Heart right ventricle (tissue), 16 donors: Measurements from ENCODE around the gene MTMR3. TPM values are rescaled to one million over a fixed set of nuclear protein-coding genes. Genes with fewer than 3 reads are reported as not detected.

Source experiments
- ATAC-seq, 8 donors: fragments of 200-7000 bp; cut with Tn5 transposase; one replicate each; pipeline ENCODE4 v1.9.1; 2020; ENCODE audit warnings: mild to moderate bottlenecking in 8 of 8, moderate library complexity in 8 of 8, moderate number of reproducible peaks in 1 of 8
- DNase-seq, 2 donors: peaks; one replicate each; pipeline ENCODE4 v3.0.0-alpha.2; 2020
- H3K27ac ChIP-seq, 10 donors: fragments of 200-600 bp; sonication (generic) in 2 of 10; one replicate each; pipeline versions ENCODE4 v1.5.0 to v1.8.0; 2020 to 2022; ENCODE audit warnings: mild to moderate bottlenecking in 3 of 10
- H3K27me3 ChIP-seq, 7 donors: fragments of 200-600 bp; one replicate each; pipeline ENCODE4 v1.8.0; 2021 to 2022; ENCODE audit warnings: mild to moderate bottlenecking in 2 of 7
- H3K36me3 ChIP-seq, 9 donors: fragments of 200-600 bp; sonication (generic) in 1 of 9; one replicate each; pipeline versions ENCODE4 v1.5.0 to v1.8.0; 2020 to 2022; ENCODE audit warnings: mild to moderate bottlenecking in 2 of 9
- H3K4me1 ChIP-seq, 9 donors: fragments of 200-600 bp; sonication (generic) in 1 of 9; one replicate each; pipeline versions ENCODE4 v1.5.0 to v1.8.0; 2020 to 2022; ENCODE audit warnings: mild to moderate bottlenecking in 4 of 9
- H3K4me3 ChIP-seq, 10 donors: fragments of 200-600 bp; sonication (generic) in 2 of 10; one replicate each; pipeline versions ENCODE4 v1.5.0 to v1.8.0; 2020 to 2022; ENCODE audit warnings: mild to moderate bottlenecking in 7 of 10, moderate library complexity in 2 of 10
- H3K9me3 ChIP-seq, 11 donors: fragments of 200-600 bp in 10 of 11; sonication (generic) in 2 of 11; one replicate each; pipeline versions ENCODE4 v1.5.0 to v1.8.0; 2013 to 2022; ENCODE audit warnings: mild to moderate bottlenecking in 2 of 11, control low read depth in 1 of 11, moderate library complexity in 1 of 11
- CTCF ChIP-seq, 9 donors: fragments of 200-600 bp; sonication (generic) in 2 of 9; IDR thresholded peaks; one replicate each; pipeline versions ENCODE4 v1.5.0 to v1.8.0; 2021 to 2022; ENCODE audit warnings: antibody characterized with exemption in 9 of 9, mild to moderate bottlenecking in 5 of 9, moderate library complexity in 1 of 9
- WGBS, 2 donors: extraction: QIAGEN DNeasy Blood & Tissue Kit; methylation state at CpG; one replicate each; pipeline ENCODE4 v1.1.7; 2013; ENCODE audit warnings: inconsistent platforms in 1 of 2; 5-methylcytosine and 5-hydroxymethylcytosine counted together
- intact Hi-C, 10 donors: fragments of 100-400 bp; cut with DNase I; formaldehyde crosslinking; loops; one replicate each; pipeline versions ENCODE4 v1.11.1 to v1.14.2; 2022
- polyA plus RNA-seq, 2 donors: library from polyadenylated mRNA; stranded (reverse); fragments of 200-250 nt; gene quantifications; one replicate each; pipeline ENCODE4 v1.2.3, GENCODE V29; 2013
- total RNA-seq, 10 donors: library from RNA; stranded (reverse); fragmentation: NEBNext Ultra II Directional in 3 of 10; extraction: Animal tissue kit (Norgen Biotek cat#: 25700) in 3 of 10; gene quantifications; one replicate each; pipeline versions ENCODE4 v1.2.1 to v1.2.4, GENCODE V29; 2021 to 2023
- donor health status: Arrhythmogenic right ventricular cardiomyopathy.
- donor health status: ischemic (EF 13 %, LVEDD 7.1; RV severe dilation, severe dysfunction).
- donor health status: healthy with polysubstance abuse.
- donor health status: DM: no; HTN: yes; CAD: no.
- donor health status: DM: no; HTN: no; CAD: no.
- donor health status: ischemic (EF 25% LVEDD 6.9; RV normal size, moderate dysfunction).
- donor health status: ischemic (EF 25% LVEDD 5.7; RV mildly dilated, moderate dysfunction).
- donor health status: healthy.
- donor health status: DM: yes; HTN: yes; CAD: no.
- donor health status: Ischemic cardiomyopathy.
- donor health status: ischemic (EF 35%, LVEDD 5.7; RV mildly dilated, moderate dysfunction).
- donor health status: nonischemic (EF 11% LVEDD 7.7; RV severe dilation, severe dysfunction).
- donor health status: DM: yes; HTN: yes; CAD: no.
- donor health status: PGD.
- donor health status: ischemic (EF 29% LVEDD 5.4; RV normal size, mild dysfunction).
- donor health status: nonischemic (EF 23%, LVEDD 6.1; RV moderate dilation, normal function).

MTMR3 gene
- total and polyA plus RNA-seq, 12 donors: 9.8 to 42.9 (median 34.6) TPM

GRCh38 chr22:29997516-29997915 is 114.5 kb downstream of the MTMR3 start:
- H3K4me1 ChIP-seq: peaks cover 0 to 43% (median 12%) of the 10 kb centered on the region in 9 donors
- H3K27ac ChIP-seq: no peak overlapping the region
- H3K4me3 ChIP-seq: no peak overlapping the region
- DNase-seq (no peak), ATAC-seq (no peak)
- H3K36me3 ChIP-seq: peaks cover 0 to 69% (median 15%) of the 10 kb centered on the region in 9 donors
- 80% methylated on average over 2 of the region's 2 CpGs for WGBS, 2 donors
- no peak for TF ChIP-seq CTCF (IDR thresholded peaks at IDR 0.05)
- intact Hi-C loops: loop anchor here in 1 of 10 donors (10.0 kb wide), 1 partner anchor 163 kb away; the partner anchor contains the start of gene ASCC2
- no peaks in the 10 kb centered on the region for H3K27me3 ChIP-seq
- H3K9me3 ChIP-seq: no peaks in the 10 kb centered on the region

GRCh38 chr22:29998627-29999384 is 115.8 kb downstream of the MTMR3 start:
- no peak for DNase-seq
- no peak for ATAC-seq
- Histone ChIP-seq H3K27ac (no peak overlapping the region), H3K36me3 (peaks cover 0 to 70% (median 12%) of the 10 kb centered on the region in 9 donors), H3K4me1 (peaks cover 0 to 38% (median 12%) of the 10 kb centered on the region in 9 donors), H3K4me3 (no peak overlapping the region), H3K27me3 (no peaks in the 10 kb centered on the region), H3K9me3 (no peaks in the 10 kb centered on the region)
- intact Hi-C loops: loop anchor here in 1 of 10 donors (10.0 kb wide), 1 partner anchor 164 kb away; the partner anchor contains the start of gene ASCC2
- 61 to 70% methylated on average over 4 of the region's 4 CpGs for WGBS, 2 donors
- peak in 5 of 9 donors; percentile 17 to 53 (median 31) for TF ChIP-seq CTCF (IDR thresholded peaks at IDR 0.05)

- ATAC-seq (no peak), DNase-seq (no peak)
- WGBS, 2 donors: 96 to 98% methylated on average over 2 of the region's 2 CpGs
- intact Hi-C loops: loop anchor here in 9 of 10 donors (5.0 to 10.0 kb wide), 14 partner anchors 113 to 376 kb away; partner anchors contain the start of genes MTMR3 (in 6 of the 9), ASCC2 (in 2 of the 9), UQCR10 (in 1 of the 9) and ZMAT5 (in 1 of the 9)
- H3K4me1 ChIP-seq: peaks cover 3 to 41% (median 14%) of the 10 kb centered on the region in 9 donors
- TF ChIP-seq CTCF (IDR thresholded peaks at IDR 0.05): no peak
- H3K27ac ChIP-seq: no peak overlapping the region
- H3K27me3 ChIP-seq: no peaks in the 10 kb centered on the region
- H3K4me3 ChIP-seq: no peak overlapping the region
- H3K36me3 ChIP-seq: peaks cover 0 to 78% (median 14%) of the 10 kb centered on the region in 9 donors
- H3K9me3 ChIP-seq: no peaks in the 10 kb centered on the region
These were observed 117.6 kb downstream of the MTMR3 start for GRCh38 chr22:30000566-30000965.

GRCh38 chr22:30001459-30001858 is 118.5 kb downstream of the MTMR3 start:
- intact Hi-C loops: loop anchor here in 9 of 10 donors (5.0 to 10.0 kb wide), 14 partner anchors 114 to 377 kb away; partner anchors contain the start of genes MTMR3 (in 6 of the 9), ASCC2 (in 2 of the 9), UQCR10 (in 1 of the 9) and ZMAT5 (in 1 of the 9)
- DNase-seq (no peak), ATAC-seq (no peak)
- WGBS, 2 donors: 95 to 96% methylated on average over 3 of the region's 3 CpGs
- TF ChIP-seq CTCF (IDR thresholded peaks at IDR 0.05): no peak
- H3K27ac ChIP-seq: no peak overlapping the region
- H3K4me1 ChIP-seq: peaks cover 3 to 40% (median 14%) of the 10 kb centered on the region in 9 donors
- no peaks in the 10 kb centered on the region for H3K27me3 ChIP-seq
- H3K9me3 ChIP-seq: no peaks in the 10 kb centered on the region
- H3K36me3 ChIP-seq: peaks cover 0 to 87% (median 14%) of the 10 kb centered on the region in 9 donors
- no peak overlapping the region for H3K4me3 ChIP-seq
